Measurements from ENCODE around the gene RAG1. TPM values are rescaled to one million over a fixed set of nuclear protein-coding genes. Genes with fewer than 3 reads are reported as not detected.
A peak's percentile ranks its signal among the peaks of the same experiment; 100 is the strongest.

Gene RAG1
- total and polyA plus RNA-seq, 4 donors, result 0.08 to 2.3 (median 0.63) TPM

GRCh38 chr11:36557991-36558390, 9.8 kb upstream of the RAG1 start:
- Histone ChIP-seq H3K9ac (ENCODE audit: insufficient read depth in 1 of 2, low read length in 2 of 2) (no peak overlapping the region), H3K4me3 (no peak overlapping the region), H3K27ac (ENCODE audit: low read depth in 1 of 2, low read length in 1 of 2) (no peak overlapping the region), H3K9me3 (ENCODE audit: control insufficient read depth in 4 of 4, insufficient read depth in 3 of 4, low read length in 3 of 4) (peaks cover 0 to 2% (median 0%) of the 10 kb centered on the region in 4 donors), H3K4me1 (ENCODE audit: control insufficient read depth in 5 of 5, insufficient read depth in 5 of 5, low read length in 5 of 5) (no peaks in the 10 kb centered on the region), H3K36me3 (ENCODE audit: control insufficient read depth in 4 of 4, insufficient read depth in 4 of 4, low read length in 4 of 4) (no peaks in the 10 kb centered on the region), H3K27me3 (ENCODE audit: control insufficient read depth in 3 of 3, insufficient read depth in 3 of 3, low read length in 2 of 3) (no peaks in the 10 kb centered on the region)
- no peak for TF ChIP-seq CTCF (IDR thresholded peaks at IDR 0.05; ENCODE audit: control extremely low read depth, extremely low read depth)
- no peak for ATAC-seq (ENCODE audit: insufficient read depth, low FRiP score)
- DNase-seq, result no peak

GRCh38 chr11:36558571-36559413, 9.0 kb upstream of the RAG1 start:
- ATAC-seq (ENCODE audit: insufficient read depth, low FRiP score) (no peak), DNase-seq (no peak)
- peaks cover 0 to 1% (median 0%) of the 10 kb centered on the region in 5 donors for H3K4me1 ChIP-seq (ENCODE audit: control insufficient read depth in 5 of 5, insufficient read depth in 5 of 5, low read length in 5 of 5)
- H3K9ac ChIP-seq (ENCODE audit: insufficient read depth in 1 of 2, low read length in 2 of 2), result no peak overlapping the region
- 61 to 68% methylated on average over 4 of the region's 4 CpGs for WGBS, 2 donors
- H3K27ac ChIP-seq (ENCODE audit: low read depth in 1 of 2, low read length in 1 of 2), result no peak overlapping the region
- no peak overlapping the region for H3K4me3 ChIP-seq
- peaks cover 0 to 2% (median 0%) of the 10 kb centered on the region in 4 donors for H3K9me3 ChIP-seq (ENCODE audit: control insufficient read depth in 4 of 4, insufficient read depth in 3 of 4, low read length in 3 of 4)
- TF ChIP-seq CTCF (IDR thresholded peaks at IDR 0.05; ENCODE audit: control extremely low read depth, extremely low read depth), result no peak
- no peaks in the 10 kb centered on the region for H3K27me3 ChIP-seq (ENCODE audit: control insufficient read depth in 3 of 3, insufficient read depth in 3 of 3, low read length in 2 of 3)
- H3K36me3 ChIP-seq (ENCODE audit: control insufficient read depth in 4 of 4, insufficient read depth in 4 of 4, low read length in 4 of 4), result no peaks in the 10 kb centered on the region

GRCh38 chr11:36564376-36565030, 3.3 kb upstream of the RAG1 start:
- WGBS, 2 donors, result 3 to 7% methylated on average over 15 of the region's 15 CpGs
- DNase-seq (peak; percentile 77 to 92 (median 89)), ATAC-seq (ENCODE audit: insufficient read depth, low FRiP score) (no peak)
- H3K4me1 ChIP-seq (ENCODE audit: control insufficient read depth in 5 of 5, insufficient read depth in 5 of 5, low read length in 5 of 5), result peaks cover 0 to 9% (median 0%) of the 10 kb centered on the region in 5 donors
- H3K9me3 ChIP-seq (ENCODE audit: control insufficient read depth in 4 of 4, insufficient read depth in 3 of 4, low read length in 3 of 4), result peaks cover 0 to 2% (median 0%) of the 10 kb centered on the region in 4 donors
- no peak overlapping the region for H3K4me3 ChIP-seq
- H3K27ac ChIP-seq (ENCODE audit: low read depth in 1 of 2, low read length in 1 of 2), result no peak overlapping the region
- H3K27me3 ChIP-seq (ENCODE audit: control insufficient read depth in 3 of 3, insufficient read depth in 3 of 3, low read length in 2 of 3), result no peaks in the 10 kb centered on the region
- no peaks in the 10 kb centered on the region for H3K36me3 ChIP-seq (ENCODE audit: control insufficient read depth in 4 of 4, insufficient read depth in 4 of 4, low read length in 4 of 4)
- peak overlapping the region in 1 of 2 donors; percentile 50 for H3K9ac ChIP-seq (ENCODE audit: insufficient read depth in 1 of 2, low read length in 2 of 2)
- peak; percentile 53 for TF ChIP-seq CTCF (IDR thresholded peaks at IDR 0.05; ENCODE audit: control extremely low read depth, extremely low read depth)
